Coronary artery (tissue), 2 donors: ENCODE measurements around the gene PLEKHG5.

Source experiments
- DNase-seq: peaks from one replicate; pipeline ENCODE4 v3.0.0-alpha.2; 2017; ENCODE audit warnings: low spot score
- H3K27ac ChIP-seq, 2 donors: fragments of 200-600 bp; sonication (generic); one replicate each; pipeline ENCODE4 v1.5.1; 2016 to 2019
- H3K4me3 ChIP-seq: fragments of 200-600 bp; sonication (generic); 2 replicates; pipeline ENCODE4 v1.5.1; 2016; ENCODE audit warnings: mild to moderate bottlenecking, moderate library complexity
- TF ChIP-seq, protein P1 (sequence below): fragments of 200-600 bp; sonication (generic); IDR thresholded peaks from one replicate; pipeline ENCODE4 v1.5.1; 2019; ENCODE audit warnings: antibody characterized with exemption

The PLEKHG5 gene

DNA sequence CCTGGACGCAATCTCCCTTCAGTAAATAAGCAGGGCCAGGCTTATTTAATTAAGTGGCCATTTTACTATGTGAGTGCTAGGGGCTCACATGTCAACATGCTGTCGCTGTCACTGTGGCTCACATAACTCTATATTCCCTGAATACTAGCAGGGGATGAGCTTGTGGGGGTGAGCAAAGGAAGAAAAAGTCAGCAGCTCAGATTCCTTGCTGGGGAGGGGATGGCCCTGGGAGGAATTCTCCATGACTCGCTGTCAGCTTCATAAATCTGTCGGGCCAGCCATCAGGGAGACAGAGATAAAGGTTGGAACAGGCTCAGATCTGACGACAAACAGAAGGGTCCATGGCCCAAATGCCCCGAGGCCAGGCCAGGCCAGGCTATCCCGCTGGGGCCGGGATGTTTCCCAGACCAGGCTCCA, 26.0 kb upstream of the PLEKHG5 start:
- TF ChIP-seq, protein P1, sequence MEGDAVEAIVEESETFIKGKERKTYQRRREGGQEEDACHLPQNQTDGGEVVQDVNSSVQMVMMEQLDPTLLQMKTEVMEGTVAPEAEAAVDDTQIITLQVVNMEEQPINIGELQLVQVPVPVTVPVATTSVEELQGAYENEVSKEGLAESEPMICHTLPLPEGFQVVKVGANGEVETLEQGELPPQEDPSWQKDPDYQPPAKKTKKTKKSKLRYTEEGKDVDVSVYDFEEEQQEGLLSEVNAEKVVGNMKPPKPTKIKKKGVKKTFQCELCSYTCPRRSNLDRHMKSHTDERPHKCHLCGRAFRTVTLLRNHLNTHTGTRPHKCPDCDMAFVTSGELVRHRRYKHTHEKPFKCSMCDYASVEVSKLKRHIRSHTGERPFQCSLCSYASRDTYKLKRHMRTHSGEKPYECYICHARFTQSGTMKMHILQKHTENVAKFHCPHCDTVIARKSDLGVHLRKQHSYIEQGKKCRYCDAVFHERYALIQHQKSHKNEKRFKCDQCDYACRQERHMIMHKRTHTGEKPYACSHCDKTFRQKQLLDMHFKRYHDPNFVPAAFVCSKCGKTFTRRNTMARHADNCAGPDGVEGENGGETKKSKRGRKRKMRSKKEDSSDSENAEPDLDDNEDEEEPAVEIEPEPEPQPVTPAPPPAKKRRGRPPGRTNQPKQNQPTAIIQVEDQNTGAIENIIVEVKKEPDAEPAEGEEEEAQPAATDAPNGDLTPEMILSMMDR = no peak

GRCh38 chr1:6515771-6516170, 24.3 kb upstream of the PLEKHG5 start:
- TF ChIP-seq, protein P1 = no peak
- no peak for DNase-seq
- Histone ChIP-seq H3K4me3 (no peak overlapping the region), H3K27ac (no peak overlapping the region)

More for the DNA sequence above, 26.0 kb upstream of the PLEKHG5 start:
- H3K27ac ChIP-seq = no peak overlapping the region
- H3K4me3 ChIP-seq = no peak overlapping the region
- DNase-seq = no peak

DNA sequence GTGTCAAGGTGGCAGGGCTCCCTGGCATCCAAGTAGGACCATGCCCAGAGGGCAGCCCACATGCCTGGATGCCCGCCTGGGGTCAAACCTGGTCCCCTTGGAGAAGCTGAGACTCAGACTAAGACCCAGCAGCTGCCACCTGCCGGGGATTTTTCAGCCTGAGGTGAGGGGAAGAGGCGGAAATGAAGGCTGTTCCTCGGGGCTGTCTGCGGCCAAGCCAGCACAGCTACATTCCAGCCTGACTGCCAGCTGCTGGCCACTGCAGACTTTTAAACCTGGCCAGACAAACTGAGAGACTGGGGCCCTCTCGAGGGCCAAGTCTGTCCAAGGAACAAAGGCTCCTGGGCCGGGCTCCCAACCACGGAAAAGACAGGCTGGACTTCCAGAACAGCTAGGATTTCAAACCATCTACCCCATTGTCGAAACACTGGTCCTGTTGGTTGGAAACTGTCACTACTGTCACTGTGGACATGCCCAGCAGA, 21.9 kb upstream of the PLEKHG5 start:
- H3K4me3 ChIP-seq = no peak overlapping the region
- TF ChIP-seq, protein P1 = no peak
- no peak overlapping the region for H3K27ac ChIP-seq
- no peak for DNase-seq

DNA sequence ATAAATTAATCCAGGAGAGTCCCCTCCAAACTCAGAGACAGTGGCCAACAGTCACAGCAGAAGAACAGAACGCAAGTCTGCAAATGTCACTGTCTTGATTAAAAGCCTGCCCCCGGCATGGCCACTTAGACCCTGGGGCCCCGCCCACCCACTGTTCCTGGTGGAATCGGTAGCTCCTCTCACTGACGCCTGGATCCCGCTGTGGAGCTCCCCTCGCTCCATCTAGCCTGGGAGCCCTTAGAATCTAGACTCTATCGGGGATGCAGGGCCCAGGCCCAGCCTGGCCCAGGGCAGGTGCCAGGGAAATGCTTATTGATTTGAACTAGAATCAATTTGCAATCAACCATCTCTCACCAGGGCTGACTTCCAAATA, 21.4 kb upstream of the PLEKHG5 start:
- no peak for DNase-seq
- H3K4me3 ChIP-seq = no peak overlapping the region
- H3K27ac ChIP-seq = no peak overlapping the region
- TF ChIP-seq, protein P1 = no peak

- Histone ChIP-seq H3K4me3 (no peak overlapping the region), H3K27ac (no peak overlapping the region)
- TF ChIP-seq, protein P1 = no peak
- DNase-seq = no peak
Observed at GRCh38 chr1:6512245-6512907, 20.9 kb upstream of the PLEKHG5 start.

DNA sequence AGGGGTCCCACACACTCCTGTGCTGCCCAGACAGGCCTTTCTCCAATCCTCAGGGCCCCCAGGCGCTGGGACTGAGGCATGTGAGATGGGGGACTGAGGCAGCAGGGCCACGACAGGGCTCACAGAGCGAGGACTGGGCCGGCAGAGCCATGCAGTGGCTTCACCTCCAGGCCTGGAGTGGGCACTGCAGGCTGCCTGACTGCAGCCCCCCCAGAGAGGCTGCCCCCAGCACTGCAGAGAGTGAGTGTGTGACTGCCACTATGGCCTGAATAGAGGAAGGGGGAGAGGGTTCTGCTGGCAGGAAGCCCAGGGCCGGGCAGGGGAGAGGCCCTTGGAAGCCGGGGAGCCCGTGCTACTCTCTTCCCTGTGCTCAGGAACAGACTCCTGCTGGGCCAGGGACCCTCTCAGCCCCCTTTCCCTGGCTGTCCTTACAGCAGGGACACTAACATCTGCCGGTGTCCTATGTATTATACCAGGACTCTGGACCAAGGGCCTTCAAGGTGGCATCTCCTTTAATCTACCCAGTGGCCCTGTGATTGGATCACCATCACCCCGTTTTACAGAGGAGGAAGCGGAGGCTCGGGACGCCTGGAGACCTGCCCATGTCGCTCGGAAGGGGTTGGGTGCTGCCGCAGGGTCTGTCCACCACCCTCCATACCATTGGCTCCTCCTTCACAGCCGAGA, 20.2 kb upstream of the PLEKHG5 start:
- TF ChIP-seq, protein P1 = no peak
- H3K27ac ChIP-seq = no peak overlapping the region
- H3K4me3 ChIP-seq = no peak overlapping the region
- DNase-seq = no peak

GRCh38 chr1:6511056-6511455, 19.6 kb upstream of the PLEKHG5 start:
- Histone ChIP-seq H3K27ac (no peak overlapping the region), H3K4me3 (no peak overlapping the region)
- TF ChIP-seq, protein P1 = no peak
- DNase-seq = no peak
